HG03354 (cell line): ENCODE measurements around the gene SELENOI.
"Not testable (repeated sequence)": the region's sequence is repeated elsewhere in the genome, so short reads cannot be mapped to it uniquely, and the experiment has no call there.

ENCODE experiments used
- ATAC-seq: cut with Tn5 transposase; IDR thresholded peaks from one replicate; pipeline ENCODE4 v1.9.1; 2021; ENCODE audit warnings: mild to moderate bottlenecking; ENCODE audit not compliant: unreplicated experiment, poor library complexity, severe bottlenecking

The SELENOI gene

GRCh38 chr2:26355038-26355995 lies 9.4 kb downstream of the SELENOI start:
- no peak for ATAC-seq

GRCh38 chr2:26356111-26356510 lies 10.2 kb downstream of the SELENOI start:
- no peak for ATAC-seq

- no peak for ATAC-seq
These were observed 10.8 kb downstream of the SELENOI start for GRCh38 chr2:26356771-26357170.

GRCh38 chr2:26359886-26360473 lies 14.0 kb downstream of the SELENOI start:
- ATAC-seq = no peak

- ATAC-seq = no peak
These were observed 17.4 kb downstream of the SELENOI start for GRCh38 chr2:26363323-26363722.

- no peak for ATAC-seq
These were observed 18.0 kb downstream of the SELENOI start for GRCh38 chr2:26363958-26364357.

- ATAC-seq = no peak
These were observed 18.7 kb downstream of the SELENOI start for GRCh38 chr2:26364669-26365068.

GRCh38 chr2:26366957-26367356 lies 21.0 kb downstream of the SELENOI start:
- no peak for ATAC-seq

- not testable (repeated sequence) for ATAC-seq
These were observed 23.7 kb downstream of the SELENOI start for GRCh38 chr2:26369664-26370063.

GRCh38 chr2:26370909-26371308 lies 25.0 kb downstream of the SELENOI start:
- not testable (repeated sequence) for ATAC-seq

GRCh38 chr2:26376799-26377198 lies 30.9 kb downstream of the SELENOI start:
- ATAC-seq = no peak

- no peak for ATAC-seq
These were observed 34.3 kb downstream of the SELENOI start for GRCh38 chr2:26380281-26380680.

- no peak for ATAC-seq
These were observed 36.6 kb downstream of the SELENOI start for GRCh38 chr2:26382564-26382963.

- no peak for ATAC-seq
These were observed 38.2 kb downstream of the SELENOI start for GRCh38 chr2:26384183-26384582.

GRCh38 chr2:26384597-26384996 lies 38.7 kb downstream of the SELENOI start:
- ATAC-seq = no peak

GRCh38 chr2:26387189-26387588 lies 41.2 kb downstream of the SELENOI start:
- no peak for ATAC-seq

GRCh38 chr2:26394694-26395093 lies 48.8 kb downstream of the SELENOI start:
- no peak for ATAC-seq

- ATAC-seq = no peak
These were observed 49.5 kb downstream of the SELENOI start for GRCh38 chr2:26395394-26395793.

- no peak for ATAC-seq
These were observed 50.9 kb downstream of the SELENOI start for GRCh38 chr2:26396734-26397298.

- ATAC-seq = no peak
These were observed 53.9 kb downstream of the SELENOI start for GRCh38 chr2:26399771-26400376.
